Muscle layer of colon (tissue), 2 donors: Measurements from ENCODE around the gene TMTC2.
"Not testable (repeated sequence)": the region's sequence is repeated elsewhere in the genome, so short reads cannot be mapped to it uniquely, and the experiment has no call there.

ENCODE experiments used
- H3K27ac ChIP-seq: one replicate; pipeline ENCODE4 v1.7.0; 2013; ENCODE audit warnings: low read depth, mild to moderate bottlenecking, low read length, moderate library complexity
- H3K27me3 ChIP-seq, 2 donors: one replicate each; pipeline ENCODE4 v1.7.0; 2013; ENCODE audit warnings: low read length in 2 of 2, mild to moderate bottlenecking in 2 of 2; ENCODE audit not compliant: insufficient read depth in 2 of 2, control insufficient read depth in 1 of 2
- H3K36me3 ChIP-seq: one replicate; pipeline ENCODE4 v1.7.0; 2013; ENCODE audit warnings: mild to moderate bottlenecking, low read length; ENCODE audit not compliant: insufficient read depth
- H3K4me1 ChIP-seq: one replicate; pipeline ENCODE4 v1.7.0; 2013; ENCODE audit warnings: mild to moderate bottlenecking, low read length; ENCODE audit not compliant: insufficient read depth
- H3K4me3 ChIP-seq, 2 donors: one replicate each; pipeline ENCODE4 v1.7.0; 2013; ENCODE audit warnings: low read length in 2 of 2, low read depth in 1 of 2, mild to moderate bottlenecking in 1 of 2, moderate library complexity in 1 of 2
- H3K9ac ChIP-seq: one replicate; pipeline ENCODE4 v1.7.0; 2013; ENCODE audit warnings: low read length
- H3K9me3 ChIP-seq: one replicate; pipeline ENCODE4 v1.7.0; 2013; ENCODE audit warnings: mild to moderate bottlenecking, low read length
- donor health status: abdominal sarcoma.
- donor health status: Adenocarcinoma of cecum.

TMTC2 gene

DNA sequence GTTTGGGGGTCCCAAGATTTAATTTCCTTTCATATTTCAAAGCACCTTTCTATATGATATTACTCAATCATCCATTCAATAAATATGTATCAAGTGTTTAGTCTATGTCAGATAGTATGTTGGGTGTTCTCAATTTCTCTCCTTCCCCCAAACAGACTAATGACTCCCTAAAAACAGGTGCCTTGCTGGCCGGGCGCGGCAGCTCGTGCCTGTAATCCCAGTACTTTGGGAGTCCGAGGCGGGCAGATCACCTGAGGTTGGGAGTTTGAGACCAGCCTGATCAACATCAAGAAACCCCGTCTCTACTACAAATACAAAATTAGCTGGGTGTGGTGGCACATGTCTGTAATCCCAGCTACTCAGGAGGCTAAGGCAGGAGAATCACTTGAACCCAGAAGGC is 78.5 kb downstream of the TMTC2 start:
- H3K4me3 ChIP-seq, H3K36me3 ChIP-seq, H3K27me3 ChIP-seq, H3K4me1 ChIP-seq, H3K9ac ChIP-seq, H3K9me3 ChIP-seq, H3K27ac ChIP-seq: not testable (repeated sequence)

DNA sequence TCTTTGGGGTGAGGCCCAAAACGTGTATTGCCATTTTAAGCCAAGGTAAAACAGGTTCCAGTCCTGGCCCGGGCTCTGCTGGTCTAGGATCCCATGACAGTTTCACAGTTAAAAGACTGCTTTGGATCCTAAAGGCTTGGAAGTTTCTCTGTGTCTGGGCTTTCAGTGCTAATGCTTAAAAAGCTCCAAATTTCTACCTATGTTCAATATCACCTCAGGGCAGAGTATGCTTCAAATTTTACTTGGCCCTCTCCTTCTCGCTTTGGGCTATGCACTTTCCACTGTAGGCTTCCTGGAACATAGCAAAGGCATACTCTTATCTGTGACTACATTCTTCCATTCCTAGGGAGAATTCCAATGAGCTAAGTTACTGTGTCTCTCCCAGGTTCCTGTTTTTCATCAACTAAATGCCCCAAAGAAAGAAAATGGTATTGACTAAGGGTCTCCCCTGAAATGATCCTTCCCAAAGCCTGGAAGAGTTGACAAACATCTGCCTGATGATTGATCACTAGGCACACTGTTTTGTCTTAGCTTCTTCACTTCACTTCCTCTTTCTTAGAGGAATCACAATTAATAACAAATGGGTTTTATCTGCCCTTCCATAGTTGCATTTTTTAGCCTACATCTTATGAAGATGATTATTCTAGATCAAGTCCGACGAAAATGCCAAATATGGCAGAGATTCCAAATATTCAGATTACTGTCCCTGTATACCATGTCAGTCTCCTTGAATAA is 79.4 kb downstream of the TMTC2 start:
- Histone ChIP-seq H3K27ac (no peak overlapping the region), H3K4me1 (no peaks in the 10 kb centered on the region), H3K4me3 (no peak overlapping the region), H3K27me3 (no peaks in the 10 kb centered on the region), H3K9ac (no peak overlapping the region), H3K36me3 (no peaks in the 10 kb centered on the region), H3K9me3 (no peaks in the 10 kb centered on the region)

DNA sequence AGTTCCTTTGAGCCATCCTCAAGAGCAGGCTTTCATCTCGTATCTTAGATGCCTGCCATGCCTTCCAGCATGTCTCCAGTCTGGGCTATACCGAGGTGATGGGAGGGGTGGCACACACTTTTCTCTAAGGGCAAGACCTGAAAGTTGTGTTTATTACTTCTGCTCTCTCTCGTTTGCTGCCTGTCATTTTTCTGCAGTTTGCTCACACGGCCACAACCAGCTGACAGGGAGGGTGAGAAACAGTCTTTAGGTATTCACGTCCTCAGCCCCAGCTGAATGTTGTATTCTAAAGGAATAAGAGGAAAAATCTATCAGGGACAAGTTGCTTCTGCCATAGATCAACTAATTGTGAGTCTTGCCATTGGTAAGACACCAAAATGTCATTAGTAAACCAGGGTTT is 88.0 kb downstream of the TMTC2 start:
- Histone ChIP-seq H3K4me3 (no peak overlapping the region), H3K9ac (no peak overlapping the region), H3K9me3 (no peaks in the 10 kb centered on the region), H3K36me3 (no peaks in the 10 kb centered on the region), H3K4me1 (peaks cover 14% of the 10 kb centered on the region), H3K27ac (no peak overlapping the region), H3K27me3 (no peaks in the 10 kb centered on the region)

DNA sequence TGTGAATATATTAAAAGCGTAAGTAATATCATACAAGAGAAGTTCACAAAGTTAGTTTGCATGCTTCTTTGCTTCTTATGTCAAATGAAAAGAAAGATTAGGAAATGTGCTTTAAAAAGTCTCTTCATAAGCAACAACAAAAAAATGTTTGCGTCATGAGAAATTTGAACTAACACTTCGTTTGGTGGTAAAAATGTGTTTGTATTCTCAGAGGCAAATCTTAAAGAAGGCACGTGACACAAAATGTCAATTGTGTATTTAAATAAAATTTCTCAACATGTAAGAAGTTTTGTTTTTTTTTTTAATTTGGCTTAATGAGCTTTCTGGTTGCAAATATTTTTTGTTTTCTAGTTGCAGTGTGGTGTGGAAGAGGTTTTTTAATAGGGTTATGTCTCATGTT is 93.8 kb downstream of the TMTC2 start:
- Histone ChIP-seq H3K4me3 (no peak overlapping the region), H3K9ac (no peak overlapping the region), H3K4me1 (peaks cover 14% of the 10 kb centered on the region), H3K27me3 (no peaks in the 10 kb centered on the region), H3K9me3 (no peaks in the 10 kb centered on the region), H3K36me3 (no peaks in the 10 kb centered on the region), H3K27ac (no peak overlapping the region)

DNA sequence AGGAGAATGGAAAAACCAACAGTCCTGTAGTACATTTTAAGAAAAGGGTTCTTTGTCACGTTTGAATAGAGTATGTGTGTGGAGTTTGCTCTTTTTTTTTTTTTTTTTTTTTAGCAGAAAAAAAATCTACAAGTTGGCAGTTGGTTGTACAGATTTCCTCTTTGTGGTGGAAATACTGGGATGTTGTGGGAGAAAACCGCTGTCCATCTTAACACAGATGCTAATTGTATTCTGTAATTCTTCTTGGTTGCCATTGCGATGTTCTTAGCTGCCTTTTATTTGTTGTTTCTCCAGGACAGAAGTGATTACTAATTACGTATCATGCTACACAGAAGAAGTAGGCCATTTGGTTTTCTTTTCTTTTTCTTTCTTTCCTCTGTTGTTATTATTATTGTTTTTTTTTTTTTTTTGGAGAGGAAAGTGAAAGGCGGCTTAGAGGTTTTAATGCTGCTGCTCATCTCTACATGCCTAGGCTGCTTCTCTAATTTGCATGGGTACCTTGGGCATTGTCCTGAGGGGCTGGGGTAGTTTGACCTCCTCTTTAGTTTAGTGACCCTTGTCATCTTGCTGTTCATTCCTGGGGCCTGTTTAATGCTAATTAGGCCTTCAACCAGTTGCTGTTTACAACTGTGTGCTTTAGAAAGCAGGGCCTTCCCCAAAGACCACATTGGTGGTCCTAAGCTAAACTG is 94.7 kb downstream of the TMTC2 start:
- Histone ChIP-seq H3K9me3 (no peaks in the 10 kb centered on the region), H3K9ac (no peak overlapping the region), H3K27me3 (no peaks in the 10 kb centered on the region), H3K4me1 (peaks cover 16% of the 10 kb centered on the region), H3K27ac (no peak overlapping the region), H3K4me3 (no peak overlapping the region), H3K36me3 (no peaks in the 10 kb centered on the region)

DNA sequence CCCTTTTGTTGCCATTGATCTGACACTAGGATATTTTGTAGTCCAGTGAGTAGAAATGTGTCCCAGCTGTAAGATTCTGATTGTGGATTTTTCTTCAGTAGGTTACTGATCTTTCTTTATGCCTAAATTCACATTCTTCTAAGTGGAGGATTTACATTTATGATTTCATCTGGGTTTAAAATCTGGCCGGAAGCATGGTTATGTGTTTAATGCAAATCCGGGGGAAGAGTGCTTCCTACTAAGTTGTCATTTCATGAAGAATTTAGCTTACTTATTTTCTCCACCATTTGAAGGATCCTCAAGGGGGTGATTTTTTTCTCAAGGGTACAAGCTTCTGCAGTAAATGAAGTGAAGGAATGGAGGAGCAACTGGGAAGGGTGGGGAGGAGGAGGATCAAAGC is 96.7 kb downstream of the TMTC2 start:
- H3K9ac ChIP-seq = no peak overlapping the region
- H3K27ac ChIP-seq = no peak overlapping the region
- H3K4me3 ChIP-seq = no peak overlapping the region
- H3K9me3 ChIP-seq = no peaks in the 10 kb centered on the region
- H3K4me1 ChIP-seq = peaks cover 16% of the 10 kb centered on the region
- no peaks in the 10 kb centered on the region for H3K27me3 ChIP-seq
- no peaks in the 10 kb centered on the region for H3K36me3 ChIP-seq

DNA sequence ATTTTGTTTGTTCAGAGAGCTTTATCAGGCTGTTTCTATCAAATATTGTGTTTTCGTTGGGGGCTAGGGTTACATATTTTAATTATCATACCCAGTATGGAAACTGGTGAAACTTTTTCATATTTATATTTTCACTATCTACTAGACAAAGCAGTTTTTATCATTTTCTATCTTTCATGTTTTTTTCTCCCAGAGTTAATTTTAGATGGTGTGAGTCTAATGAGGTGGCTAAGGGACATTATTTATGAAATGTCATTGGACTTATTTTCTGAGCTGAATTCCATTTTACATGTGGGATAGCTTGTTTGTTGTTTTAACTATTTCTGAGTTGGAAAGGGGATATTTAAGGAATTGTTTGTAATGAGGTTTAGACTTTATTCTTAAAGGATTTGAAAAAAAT is 100.3 kb downstream of the TMTC2 start:
- Histone ChIP-seq H3K4me3 (no peak overlapping the region), H3K27me3 (no peaks in the 10 kb centered on the region), H3K9ac (no peak overlapping the region), H3K4me1 (peaks cover 16% of the 10 kb centered on the region), H3K36me3 (no peaks in the 10 kb centered on the region), H3K27ac (no peak overlapping the region), H3K9me3 (no peaks in the 10 kb centered on the region)

DNA sequence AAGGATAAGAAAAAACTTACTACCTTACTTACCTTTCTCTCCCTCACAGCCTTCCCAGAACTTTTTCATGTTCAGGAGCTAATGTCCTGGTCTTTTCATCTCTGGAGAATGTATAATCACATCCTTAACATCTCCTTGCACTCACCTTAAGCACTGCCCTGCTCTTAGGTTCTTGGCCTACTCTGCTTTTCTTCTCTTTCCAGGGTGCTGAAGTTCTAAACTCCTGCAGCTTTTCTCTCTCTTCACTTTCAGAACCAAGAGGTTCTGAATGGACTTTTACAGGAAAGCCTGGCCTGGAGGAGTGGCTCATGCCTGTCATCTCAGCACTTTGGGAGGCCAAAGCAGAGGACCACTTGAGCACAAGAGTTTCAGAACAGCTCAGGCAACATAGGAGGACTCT is 101.9 kb downstream of the TMTC2 start:
- no peak overlapping the region for H3K4me3 ChIP-seq
- no peaks in the 10 kb centered on the region for H3K36me3 ChIP-seq
- H3K27me3 ChIP-seq = no peaks in the 10 kb centered on the region
- no peaks in the 10 kb centered on the region for H3K9me3 ChIP-seq
- peaks cover 11% of the 10 kb centered on the region for H3K4me1 ChIP-seq
- H3K9ac ChIP-seq = no peak overlapping the region
- no peak overlapping the region for H3K27ac ChIP-seq

DNA sequence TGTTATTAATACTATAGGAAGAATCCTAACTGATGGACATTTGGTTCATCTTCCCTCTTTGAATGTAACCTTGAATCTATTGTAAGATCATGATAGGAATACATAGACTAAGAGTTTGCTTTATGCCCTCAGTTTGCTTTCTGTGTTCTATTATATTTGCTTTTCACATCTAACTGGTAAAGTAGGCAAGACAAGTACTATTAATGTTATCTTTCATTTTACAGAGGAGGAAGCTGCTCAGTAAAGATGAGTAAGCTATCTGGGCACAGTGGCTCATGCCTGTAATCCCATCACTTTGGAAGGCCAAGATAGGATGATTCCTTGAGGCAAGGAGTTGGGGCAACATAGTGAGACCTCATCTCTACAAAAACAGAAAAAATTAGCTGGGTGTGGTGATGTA is 103.0 kb downstream of the TMTC2 start:
- Histone ChIP-seq H3K4me3 (no peak overlapping the region), H3K36me3 (no peaks in the 10 kb centered on the region), H3K4me1 (peaks cover 15% of the 10 kb centered on the region), H3K27me3 (no peaks in the 10 kb centered on the region), H3K27ac (no peak overlapping the region), H3K9ac (no peak overlapping the region), H3K9me3 (no peaks in the 10 kb centered on the region)

DNA sequence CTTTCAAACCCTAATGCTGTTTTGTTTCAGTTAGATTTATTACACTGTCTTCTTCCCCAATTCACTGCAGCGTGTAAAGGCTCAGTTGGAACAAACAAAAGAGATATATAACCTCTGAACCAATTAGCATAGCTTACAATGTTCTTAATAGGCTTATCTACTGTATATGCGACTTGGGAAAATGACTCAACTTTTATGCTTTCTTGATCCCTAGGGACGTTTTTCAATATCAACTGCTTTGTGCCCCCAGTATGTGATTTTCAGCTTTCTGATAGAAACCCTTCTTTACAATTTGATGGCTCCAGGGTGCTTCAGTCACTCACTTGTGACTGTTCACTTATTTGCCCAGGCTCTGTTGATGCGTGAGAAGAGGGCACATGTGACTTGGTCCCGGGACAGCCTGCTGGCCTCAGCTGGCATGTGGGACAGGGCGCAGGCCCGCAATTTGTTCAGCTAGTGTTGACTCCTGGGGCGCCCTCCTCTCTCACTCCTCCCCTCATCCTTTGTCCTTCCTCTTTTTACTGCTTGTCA is 107.1 kb downstream of the TMTC2 start:
- Histone ChIP-seq H3K9ac (no peak overlapping the region), H3K27ac (no peak overlapping the region), H3K9me3 (no peaks in the 10 kb centered on the region), H3K36me3 (no peaks in the 10 kb centered on the region), H3K4me1 (peaks cover 7% of the 10 kb centered on the region), H3K27me3 (no peaks in the 10 kb centered on the region), H3K4me3 (no peak overlapping the region)

DNA sequence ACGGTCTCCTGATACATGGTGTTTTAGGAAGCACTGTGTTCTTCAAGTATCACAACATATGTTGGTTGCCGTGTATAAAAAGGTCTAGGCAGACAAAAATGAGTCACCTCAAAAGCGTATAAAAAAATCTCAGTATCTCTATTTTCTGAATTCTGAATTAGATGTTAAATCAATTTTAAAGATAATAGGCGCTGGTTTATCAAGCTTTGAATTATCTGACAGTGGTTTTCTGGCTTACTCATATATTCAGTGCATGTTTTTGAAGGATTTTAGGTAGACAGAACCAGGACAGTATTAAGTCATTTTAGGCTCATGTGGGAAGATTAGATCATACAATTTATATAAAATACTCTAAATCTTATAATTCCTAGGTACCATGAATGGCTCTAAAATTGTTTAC is 110.8 kb downstream of the TMTC2 start:
- Histone ChIP-seq H3K4me3 (no peak overlapping the region), H3K9me3 (no peaks in the 10 kb centered on the region), H3K36me3 (peaks cover 7% of the 10 kb centered on the region), H3K27ac (no peak overlapping the region), H3K9ac (no peak overlapping the region), H3K4me1 (peaks cover 7% of the 10 kb centered on the region), H3K27me3 (no peaks in the 10 kb centered on the region)

DNA sequence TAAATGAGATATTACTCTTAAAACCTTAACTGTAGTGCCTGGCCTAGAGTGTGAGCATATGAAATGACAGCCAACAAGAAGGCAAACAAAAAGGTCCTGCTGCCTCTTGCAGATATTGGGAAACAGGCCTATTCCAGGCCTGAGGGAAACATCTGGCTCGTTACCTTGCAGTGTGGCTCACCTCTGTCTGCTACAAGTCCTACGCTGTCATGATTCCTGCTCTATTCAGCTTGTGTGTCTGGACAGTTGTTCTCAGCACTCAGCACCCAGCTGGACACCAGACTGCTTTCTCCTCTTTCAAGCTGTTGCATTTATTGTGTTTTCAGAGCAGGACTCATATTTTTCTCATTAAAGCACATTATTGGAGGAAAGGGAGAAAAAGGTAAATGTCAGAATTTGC is 113.5 kb downstream of the TMTC2 start:
- H3K4me1 ChIP-seq = no peaks in the 10 kb centered on the region
- no peak overlapping the region for H3K27ac ChIP-seq
- no peak overlapping the region for H3K4me3 ChIP-seq
- H3K36me3 ChIP-seq = peaks cover 7% of the 10 kb centered on the region
- no peak overlapping the region for H3K9ac ChIP-seq
- H3K27me3 ChIP-seq = no peaks in the 10 kb centered on the region
- H3K9me3 ChIP-seq = no peaks in the 10 kb centered on the region
